ENCODE results near the gene CEP250.
"Not testable (repeated sequence)": the region's sequence is repeated elsewhere in the genome, so short reads cannot be mapped to it uniquely, and the experiment has no call there.

Gene CEP250

DNA sequence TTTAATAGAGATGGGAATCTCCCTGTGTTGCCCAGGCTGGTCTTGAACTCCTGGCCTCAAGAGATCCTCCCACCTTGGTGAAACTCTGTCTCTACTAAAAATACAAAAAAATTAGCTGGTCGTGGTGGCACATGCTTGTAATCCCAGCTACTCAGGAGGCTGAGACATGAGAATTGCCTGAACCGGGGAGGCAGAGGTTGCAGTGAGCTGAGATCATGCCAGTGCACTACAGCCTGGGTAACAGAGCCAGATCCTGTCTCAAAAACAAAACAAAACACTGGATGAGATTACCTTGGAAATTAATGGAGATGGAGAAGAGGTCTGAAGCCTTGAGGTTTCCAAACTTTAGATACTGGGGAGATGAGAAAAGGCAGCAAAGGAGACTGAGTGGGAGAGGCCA is 2.1 kb downstream of the CEP250 start:
- not testable (repeated sequence) for DNase-seq (ENCODE audit: low spot score)

GRCh38 chr20:35458388-35458787 is 3.0 kb downstream of the CEP250 start:
- no peak for DNase-seq (ENCODE audit: low spot score)

DNA sequence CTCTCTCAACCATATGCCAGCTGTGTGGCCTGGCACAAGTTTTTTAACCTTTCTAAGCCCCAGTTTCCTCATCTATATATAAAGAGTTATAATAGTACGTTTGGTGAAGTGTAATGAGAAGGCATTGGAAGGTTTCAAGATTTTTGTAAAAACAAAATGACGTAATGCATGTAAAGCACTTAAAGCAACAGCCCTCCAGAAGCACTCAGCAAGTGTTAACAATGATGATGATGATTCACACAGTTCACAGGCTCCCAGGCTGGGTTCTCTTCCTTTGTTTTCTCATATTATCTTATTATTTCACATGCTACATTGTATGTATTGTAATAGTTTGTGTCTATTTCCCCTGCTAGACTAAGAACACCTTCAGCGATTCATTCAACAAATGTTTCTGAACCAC is 6.2 kb downstream of the CEP250 start:
- DNase-seq (ENCODE audit: low spot score) = no peak

GRCh38 chr20:35462351-35462750 is 7.0 kb downstream of the CEP250 start:
- no peak for DNase-seq (ENCODE audit: low spot score)

- DNase-seq (ENCODE audit: low spot score) = peak; percentile 67
Measured at GRCh38 chr20:35463455-35464300, 8.3 kb downstream of the CEP250 start.

GRCh38 chr20:35465976-35466375 is 10.6 kb downstream of the CEP250 start:
- DNase-seq (ENCODE audit: low spot score) = no peak

DNA sequence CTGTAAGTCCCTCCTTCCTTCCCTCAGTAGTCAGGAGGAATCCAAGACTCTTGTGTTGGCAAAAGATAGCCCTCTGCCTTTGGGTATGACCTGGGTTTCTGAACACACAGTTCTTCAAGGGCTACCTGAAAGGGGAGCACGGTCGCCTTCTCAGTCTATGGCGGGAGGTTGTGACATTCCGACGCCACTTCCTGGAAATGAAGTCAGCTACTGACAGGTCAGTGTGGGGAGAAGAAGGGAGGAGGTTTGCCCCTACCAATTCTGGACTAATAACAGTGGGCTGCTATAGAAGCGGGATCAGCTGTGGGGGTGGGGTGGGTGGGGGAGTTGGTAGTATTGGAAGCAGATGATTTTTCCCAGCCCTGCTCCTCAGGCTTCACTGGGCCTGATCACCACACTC is 11.5 kb downstream of the CEP250 start:
- no peak for DNase-seq (ENCODE audit: low spot score)

- DNase-seq (ENCODE audit: low spot score) = peak; percentile 34
Measured at GRCh38 chr20:35467339-35468224, 12.2 kb downstream of the CEP250 start.

- no peak for DNase-seq (ENCODE audit: low spot score)
Measured at GRCh38 chr20:35468671-35469334, 13.4 kb downstream of the CEP250 start.

GRCh38 chr20:35472209-35472608 is 16.8 kb downstream of the CEP250 start:
- no peak for DNase-seq (ENCODE audit: low spot score)

DNA sequence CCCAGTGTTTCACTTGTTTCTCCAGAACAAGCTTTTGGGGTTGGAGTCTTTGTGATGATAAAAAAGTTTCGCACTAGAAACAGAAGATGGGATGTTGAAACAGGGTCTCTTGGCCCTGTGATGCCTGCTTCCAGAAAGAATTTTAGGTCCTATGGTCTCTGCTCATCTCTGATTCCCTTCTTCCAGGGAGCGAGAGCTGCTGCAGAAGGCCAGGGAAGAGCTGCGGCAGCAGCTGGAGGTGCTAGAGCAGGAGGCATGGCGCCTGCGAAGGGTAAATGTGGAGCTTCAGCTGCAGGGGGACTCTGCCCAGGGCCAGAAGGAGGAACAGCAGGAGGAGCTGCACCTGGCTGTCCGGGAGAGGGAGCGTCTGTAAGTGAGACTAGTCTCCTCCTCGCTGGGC is 18.3 kb downstream of the CEP250 start:
- no peak for DNase-seq (ENCODE audit: low spot score)

GRCh38 chr20:35474303-35474871 is 19.0 kb downstream of the CEP250 start:
- no peak for DNase-seq (ENCODE audit: low spot score)

GRCh38 chr20:35476288-35476687 is 20.9 kb downstream of the CEP250 start:
- DNase-seq (ENCODE audit: low spot score) = no peak

GRCh38 chr20:35478804-35479472 is 23.5 kb downstream of the CEP250 start:
- peak; percentile 7 for DNase-seq (ENCODE audit: low spot score)

DNA sequence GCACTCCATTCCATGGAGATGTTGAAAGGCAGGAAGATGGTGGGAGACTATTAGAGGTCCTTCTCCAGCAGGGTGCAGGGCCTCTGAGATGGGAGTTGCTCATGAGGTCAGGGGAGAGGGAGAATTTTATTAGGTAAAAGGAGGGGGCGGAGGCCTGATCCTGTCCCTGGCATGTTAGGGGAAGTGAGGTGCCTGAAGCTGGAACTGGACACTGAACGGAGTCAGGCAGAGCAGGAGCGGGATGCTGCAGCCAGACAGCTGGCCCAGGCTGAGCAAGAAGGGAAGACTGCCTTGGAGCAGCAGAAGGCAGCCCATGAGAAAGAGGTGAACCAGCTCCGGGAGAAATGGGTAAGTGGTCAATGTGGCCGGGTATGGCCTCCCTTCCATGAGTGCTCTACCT is 24.4 kb downstream of the CEP250 start:
- DNase-seq (ENCODE audit: low spot score) = no peak

GRCh38 chr20:35487479-35487878 is 32.1 kb downstream of the CEP250 start:
- DNase-seq (ENCODE audit: low spot score) = no peak

GRCh38 chr20:35489717-35490116 is 34.3 kb downstream of the CEP250 start:
- DNase-seq (ENCODE audit: low spot score) = no peak

DNA sequence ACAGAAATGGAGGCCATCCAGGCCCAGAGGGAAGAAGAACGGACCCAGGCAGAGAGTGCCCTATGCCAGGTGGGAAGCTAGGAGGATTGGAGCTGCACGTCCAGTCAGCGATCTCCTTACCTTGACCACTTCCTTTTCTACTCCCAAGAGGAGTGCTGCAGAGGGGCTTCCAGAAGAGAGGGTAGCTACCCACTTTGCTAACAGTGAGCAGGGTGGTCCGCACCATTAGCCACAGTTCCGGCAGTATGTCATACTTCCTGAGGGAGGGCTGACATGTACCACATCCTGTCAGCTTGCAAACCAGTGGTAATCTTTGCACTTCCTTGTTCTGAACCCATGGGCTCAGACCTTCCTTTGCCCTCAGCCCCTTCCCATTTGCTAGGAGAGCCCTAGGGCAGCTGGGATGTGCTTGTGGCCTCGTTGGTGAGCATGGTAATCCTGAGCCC is 35.4 kb downstream of the CEP250 start:
- no peak for DNase-seq (ENCODE audit: low spot score)

- DNase-seq (ENCODE audit: low spot score) = peak; percentile 48
Measured at GRCh38 chr20:35491823-35492222, 36.4 kb downstream of the CEP250 start.

GRCh38 chr20:35492352-35492751 is 37.0 kb downstream of the CEP250 start:
- no peak for DNase-seq (ENCODE audit: low spot score)

DNA sequence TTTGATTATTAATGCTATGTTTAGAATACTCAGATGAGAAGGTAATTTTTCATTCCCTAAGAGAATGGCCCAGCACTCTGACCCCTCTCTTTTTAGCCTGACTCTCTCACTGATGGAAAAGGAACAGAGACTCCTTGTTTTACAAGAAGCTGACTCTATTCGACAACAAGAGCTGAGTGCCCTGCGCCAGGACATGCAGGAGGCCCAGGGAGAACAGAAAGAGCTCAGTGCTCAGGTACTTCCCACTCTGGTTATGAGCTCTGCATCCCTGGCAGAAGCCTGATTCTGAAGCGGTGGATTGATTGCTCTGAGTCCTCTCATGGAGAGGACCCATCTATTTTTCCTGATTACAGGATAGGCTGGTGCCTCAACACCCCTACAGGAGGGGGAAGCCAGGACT is 41.1 kb downstream of the CEP250 start:
- no peak for DNase-seq (ENCODE audit: low spot score)

DNA sequence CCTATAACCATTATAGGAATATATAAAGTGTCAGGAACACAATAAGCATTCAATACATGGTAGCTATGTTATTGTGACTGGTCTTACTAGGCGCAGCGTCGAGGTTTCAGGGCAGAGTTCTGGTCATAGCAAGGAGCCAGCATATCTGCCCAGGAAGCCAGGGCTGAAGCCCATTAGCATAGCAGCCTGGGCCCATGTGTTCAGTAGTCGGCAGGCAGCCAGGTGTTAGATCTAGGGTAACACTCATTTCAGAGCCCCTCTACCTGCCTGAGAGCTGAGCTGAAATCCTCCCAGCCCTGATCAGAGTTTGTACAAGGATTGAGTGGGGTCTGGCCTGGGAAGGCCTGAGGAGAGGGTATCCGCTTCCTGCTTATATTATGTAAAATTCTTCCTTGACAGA is 41.9 kb downstream of the CEP250 start:
- DNase-seq (ENCODE audit: low spot score) = no peak
